ENCODE results near the gene PDE6D. TPM values are rescaled to one million over a fixed set of nuclear protein-coding genes. Genes with fewer than 3 reads are reported as not detected.

Gene PDE6D
- total and polyA plus RNA-seq, 2 of the 13 experiments (the other 11 are each of a cell fraction or from before 2014, with no cell fraction given): 14.1 to 23.2 TPM

DNA sequence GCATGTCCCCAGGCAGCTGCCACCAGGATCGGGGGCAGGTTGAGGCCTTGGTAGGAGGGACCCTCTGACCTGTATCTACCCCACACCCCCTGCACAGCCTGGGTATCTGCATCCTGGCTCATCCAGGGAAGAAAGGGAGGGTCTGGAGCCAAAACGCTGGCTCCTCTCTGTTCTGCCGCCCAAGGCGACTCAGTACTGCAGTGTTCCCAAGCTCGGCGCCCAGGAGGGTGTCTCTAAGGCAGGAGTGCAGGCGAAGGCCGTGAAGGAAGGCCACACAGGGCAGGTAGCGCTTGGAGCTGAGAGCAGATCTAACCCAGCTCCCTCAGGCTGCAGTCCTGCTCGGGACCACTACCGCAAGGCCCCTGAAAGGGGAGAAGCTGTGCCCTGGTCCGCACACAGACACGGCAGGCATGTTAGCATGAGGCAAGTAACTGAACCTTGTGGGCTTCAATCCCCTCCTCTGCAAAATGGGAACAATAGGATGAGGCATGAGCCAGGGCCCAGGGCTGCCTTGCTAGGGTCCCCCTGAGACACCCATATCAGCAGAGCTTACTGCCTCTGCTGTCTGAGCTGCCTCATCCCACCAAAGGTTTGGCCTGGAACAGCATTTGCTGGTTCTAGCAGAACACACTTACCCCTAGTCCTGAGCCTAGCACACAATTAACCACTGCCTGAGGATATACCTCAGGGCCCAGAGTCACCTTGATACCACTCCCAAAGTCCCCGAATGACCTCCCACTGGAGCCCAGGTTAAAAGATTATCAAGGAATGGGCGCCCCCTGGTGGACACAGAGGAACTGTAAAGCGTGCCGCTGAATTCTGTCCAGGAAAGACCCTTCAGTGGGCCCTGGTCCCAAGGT lies 66.2 kb downstream of the PDE6D start (continued):
- TF ChIP-seq MATR3 (CRISPR knock-in tag; IDR thresholded peaks at IDR 0.05) (no peak), ZFX (CRISPR knock-in tag; IDR thresholded peaks at IDR 0.05; ENCODE audit: low read depth) (0 out of 2 replicates have a peak, but pooled peaks have one; percentile 21), HINFP (CRISPR knock-in tag; IDR thresholded peaks at IDR 0.05; ENCODE audit: low read depth) (no peak), GABPA (IDR thresholded peaks at IDR 0.05; ENCODE audit: low read depth, low read length) (no peak), GABPA (CRISPR knock-in tag; IDR thresholded peaks at IDR 0.05; ENCODE audit: low read depth) (0 out of 2 replicates have a peak, but pooled peaks have one; percentile 21), ZNF20 (CRISPR knock-in tag; IDR thresholded peaks at IDR 0.05) (no peak), NCOA5 (CRISPR knock-in tag; IDR thresholded peaks at IDR 0.05) (no peak), RXRA (CRISPR knock-in tag; IDR thresholded peaks at IDR 0.05) (peak; percentile 89), ISL2 (CRISPR knock-in tag; IDR thresholded peaks at IDR 0.05) (no peak), ZNF777 (CRISPR knock-in tag; IDR thresholded peaks at IDR 0.05) (no peak), ZC3H13 (CRISPR knock-in tag; IDR thresholded peaks at IDR 0.05) (no peak; the same call in 1 of the 2 replicates), ETS1 (CRISPR knock-in tag; IDR thresholded peaks at IDR 0.05) (no peak), MAZ (IDR thresholded peaks at IDR 0.05; ENCODE audit: borderline replicate concordance, low read depth, low read length) (no peak), MAZ (CRISPR knock-in tag; IDR thresholded peaks at IDR 0.05; ENCODE audit: low read depth) (no peak), MAX (IDR thresholded peaks at IDR 0.05) (no peak; the same call in 1 of the 2 replicates), FOSL2 (CRISPR knock-in tag; IDR thresholded peaks at IDR 0.05) (no peak), PBX2 (CRISPR knock-in tag; IDR thresholded peaks at IDR 0.05) (no peak)
